GM18519 (cell line): ENCODE measurements around the gene TBRG4.

Source experiments
- ATAC-seq: cut with Tn5 transposase; IDR thresholded peaks from one replicate; pipeline ENCODE4 v1.9.1; 2021; ENCODE audit warnings: mild to moderate bottlenecking, moderate library complexity; ENCODE audit not compliant: unreplicated experiment, low FRiP score

The TBRG4 gene

GRCh38 chr7:45065031-45065995, 46.2 kb downstream of the TBRG4 start:
- no peak for ATAC-seq

- no peak for ATAC-seq
These were observed 47.3 kb downstream of the TBRG4 start for GRCh38 chr7:45064047-45064725.

GRCh38 chr7:45061806-45062425, 49.6 kb downstream of the TBRG4 start:
- ATAC-seq, result no peak

GRCh38 chr7:45061352-45061751, 50.1 kb downstream of the TBRG4 start:
- ATAC-seq, result no peak

GRCh38 chr7:45060295-45060694, 51.2 kb downstream of the TBRG4 start:
- no peak for ATAC-seq

GRCh38 chr7:45057878-45058277, 53.6 kb downstream of the TBRG4 start:
- ATAC-seq, result no peak

GRCh38 chr7:45055594-45056219, 55.8 kb downstream of the TBRG4 start:
- no peak for ATAC-seq

GRCh38 chr7:45055016-45055415, 56.5 kb downstream of the TBRG4 start:
- no peak for ATAC-seq

- ATAC-seq, result no peak
These were observed 57.1 kb downstream of the TBRG4 start for GRCh38 chr7:45054442-45054841.

- no peak for ATAC-seq
These were observed 57.6 kb downstream of the TBRG4 start for GRCh38 chr7:45053941-45054340.

GRCh38 chr7:45053401-45053800, 58.1 kb downstream of the TBRG4 start:
- ATAC-seq, result no peak

- ATAC-seq, result no peak
These were observed 59.5 kb downstream of the TBRG4 start for GRCh38 chr7:45052011-45052410.

GRCh38 chr7:45050198-45050597, 61.3 kb downstream of the TBRG4 start:
- no peak for ATAC-seq
